RWPE1 (cell line): ENCODE measurements around the gene AMMECR1L.
"Not testable (repeated sequence)": the region's sequence is repeated elsewhere in the genome, so short reads cannot be mapped to it uniquely, and the experiment has no call there.

ENCODE experiments used
- CTCF ChIA-PET: fragments of 350-600 bp; sonication (Branson Sonifier 250); formaldehyde crosslinking; extraction: SDS; loops from one replicate; lab custom pipeline; 2021; lab: Yijun Ruan, JAX
- POLR2A ChIA-PET: fragments of 400-600 bp; formaldehyde crosslinking; extraction: SDS; loops from one replicate; lab custom pipeline; 2020; ENCODE audit warnings: antibody characterized with exemption; ENCODE audit not compliant: low non-redundant PET; lab: Yijun Ruan, JAX
- DNase-seq: peaks from one replicate; pipeline ENCODE4 v3.0.0; 2012; ENCODE audit warnings: low spot score
- H3K27ac ChIP-seq: fragments of 450-650 bp; 2 replicates; pipeline ENCODE4 v1.5.1; 2017
- CTCF ChIP-seq: fragments of 450-650 bp; conservative IDR thresholded peaks from 2 replicates; pipeline ENCODE4 v1.5.1; 2017; ENCODE audit warnings: low read depth, mild to moderate bottlenecking

AMMECR1L gene

GRCh38 chr2:127885780-127886592 is at the start of gene AMMECR1L:
Gene AMMECR1L (minus strand): TSS chr2:127885956. CDS start chr2:127874234, 11,722 bp downstream.
- H3K27ac ChIP-seq, result peak within 1 kb of the TSS; percentile 95
- POLR2A ChIA-PET, CTCF ChIA-PET: not testable (repeated sequence)
- peak; percentile 34 for DNase-seq

GRCh38 chr2:127935337-127935736 is 49.6 kb upstream of the AMMECR1L start:
- CTCF ChIA-PET, result no interaction called here
- TF ChIP-seq CTCF, result no peak
- POLR2A ChIA-PET, result no interaction called here
- DNase-seq, result no peak
- H3K27ac ChIP-seq, result no peak overlapping the region

GRCh38 chr2:127932199-127932876 is 46.6 kb upstream of the AMMECR1L start:
- DNase-seq, result peak; percentile 81
- TF ChIP-seq CTCF, result no peak
- H3K27ac ChIP-seq, result peak overlapping the region; percentile 54; the same call in 1 of the 2 replicates
- ChIA-PET CTCF (no interaction called here), POLR2A (no interaction called here)

- no peak for DNase-seq
- TF ChIP-seq CTCF, result no peak
- ChIA-PET CTCF (no interaction called here), POLR2A (no interaction called here)
- H3K27ac ChIP-seq, result no peak overlapping the region
Measured at GRCh38 chr2:127929449-127929848, 43.7 kb upstream of the AMMECR1L start.

GRCh38 chr2:127927384-127927783 is 41.6 kb upstream of the AMMECR1L start:
- no peak overlapping the region for H3K27ac ChIP-seq
- ChIA-PET CTCF (interaction anchor here (0.5 kb wide), 1 partner anchor 480 kb away, joined by 3 read pairs; no protein-coding TSS in a partner anchor), POLR2A (no interaction called here)
- DNase-seq, result no peak
- no peak for TF ChIP-seq CTCF

GRCh38 chr2:127917916-127918315 is 32.2 kb upstream of the AMMECR1L start:
- CTCF ChIA-PET, result no interaction called here
- H3K27ac ChIP-seq, result no peak overlapping the region
- no peak for TF ChIP-seq CTCF
- no peak for DNase-seq
- POLR2A ChIA-PET, result no interaction called here
